ENCODE measurements around the gene RBMS1. TPM values are rescaled to one million over a fixed set of nuclear protein-coding genes. Genes with fewer than 3 reads are reported as not detected.

Gene RBMS1
- total RNA-seq, 1 experiment from 2014 or later = 65.4 TPM

GRCh38 chr2:160282063-160282580 lies 211.5 kb downstream of the RBMS1 start:
- BruUV-seq (replicated peaks) = no TSS peak
- POLR2A ChIA-PET = interaction anchor here (0.6 to 2.2 kb wide), 2 partner anchors 12 to 493 kb away, joined by 3 to 7 read pairs; no protein-coding TSS in a partner anchor
- CTCF ChIA-PET = interaction anchor here (0.7 to 2.8 kb wide), 5 partner anchors 30 to 172 kb away, joined by 3 to 7 read pairs (median 3); no protein-coding TSS in a partner anchor
- H3K36me3 Mint-ChIP-seq (ENCODE audit: insufficient read depth, unreplicated experiment) = peaks cover 68% of the 10 kb centered on the region
- no peak for DNase-seq (ENCODE audit: unreplicated experiment)
- intact Hi-C loops (cut with micrococcal nuclease) = no loop called here
- H3K9me3 Mint-ChIP-seq (ENCODE audit: unreplicated experiment) = no peaks in the 10 kb centered on the region
- no peak for TF ChIP-seq CTCF (IDR thresholded peaks at IDR 0.05; ENCODE audit: unreplicated experiment)
- no peaks in the 10 kb centered on the region for H3K27me3 Mint-ChIP-seq (ENCODE audit: insufficient read depth, unreplicated experiment)
- H3K4me1 Mint-ChIP-seq (ENCODE audit: insufficient read depth, unreplicated experiment) = peaks cover 15% of the 10 kb centered on the region
- H3K4me3 Mint-ChIP-seq (ENCODE audit: unreplicated experiment) = no peak overlapping the region
- no peak overlapping the region for H3K27ac Mint-ChIP-seq (ENCODE audit: low read depth, unreplicated experiment)

- Mint-ChIP-seq H3K4me3 (ENCODE audit: unreplicated experiment) (no peak overlapping the region), H3K4me1 (ENCODE audit: insufficient read depth, unreplicated experiment) (peaks cover 15% of the 10 kb centered on the region), H3K9me3 (ENCODE audit: unreplicated experiment) (no peaks in the 10 kb centered on the region), H3K27ac (ENCODE audit: low read depth, unreplicated experiment) (no peak overlapping the region), H3K27me3 (ENCODE audit: insufficient read depth, unreplicated experiment) (no peaks in the 10 kb centered on the region), H3K36me3 (ENCODE audit: insufficient read depth, unreplicated experiment) (peaks cover 65% of the 10 kb centered on the region)
- no TSS peak for BruUV-seq (replicated peaks)
- no peak for TF ChIP-seq CTCF (IDR thresholded peaks at IDR 0.05; ENCODE audit: unreplicated experiment)
- no peak for DNase-seq (ENCODE audit: unreplicated experiment)
- CTCF ChIA-PET = interaction anchor here (0.5 to 2.8 kb wide), 3 partner anchors 11 to 783 kb away, joined by 3 to 7 read pairs (median 3); no protein-coding TSS in a partner anchor
- intact Hi-C loops (cut with micrococcal nuclease) = no loop called here
- POLR2A ChIA-PET = interaction anchor here (2.2 kb wide), 1 partner anchor 13 kb away, joined by 7 read pairs; no protein-coding TSS in a partner anchor
Measured at GRCh38 chr2:160281213-160281612, 212.4 kb downstream of the RBMS1 start.

GRCh38 chr2:160279813-160280465 lies 213.7 kb downstream of the RBMS1 start:
- Mint-ChIP-seq H3K4me3 (ENCODE audit: unreplicated experiment) (no peak overlapping the region), H3K4me1 (ENCODE audit: insufficient read depth, unreplicated experiment) (peaks cover 15% of the 10 kb centered on the region), H3K27me3 (ENCODE audit: insufficient read depth, unreplicated experiment) (no peaks in the 10 kb centered on the region), H3K9me3 (ENCODE audit: unreplicated experiment) (no peaks in the 10 kb centered on the region), H3K27ac (ENCODE audit: low read depth, unreplicated experiment) (peak overlapping the region; percentile 13), H3K36me3 (ENCODE audit: insufficient read depth, unreplicated experiment) (peaks cover 65% of the 10 kb centered on the region)
- BruUV-seq (replicated peaks) = no TSS peak
- ChIA-PET POLR2A (interaction anchor here (0.7 to 0.9 kb wide), 3 partner anchors 15 to 715 kb away, joined by 3 read pairs; no protein-coding TSS in a partner anchor), CTCF (interaction anchor here (0.7 to 1.1 kb wide), 5 partner anchors 10 to 108 kb away, joined by 3 to 4 read pairs (median 3); no protein-coding TSS in a partner anchor)
- intact Hi-C loops (cut with micrococcal nuclease) = no loop called here
- TF ChIP-seq CTCF (IDR thresholded peaks at IDR 0.05; ENCODE audit: unreplicated experiment) = no peak
- DNase-seq (ENCODE audit: unreplicated experiment) = peak; percentile 49

GRCh38 chr2:160278879-160279177 lies 214.8 kb downstream of the RBMS1 start:
- no peaks in the 10 kb centered on the region for H3K9me3 Mint-ChIP-seq (ENCODE audit: unreplicated experiment)
- peak overlapping the region; percentile 78 for H3K27ac Mint-ChIP-seq (ENCODE audit: low read depth, unreplicated experiment)
- ChIA-PET POLR2A (interaction anchor here (0.7 to 1.3 kb wide), 3 partner anchors 15 to 274 kb away, joined by 3 to 5 read pairs (median 4); no protein-coding TSS in a partner anchor), CTCF (interaction anchor here (0.5 to 1.3 kb wide), 5 partner anchors 9 to 200 kb away, joined by 3 to 5 read pairs (median 4); no protein-coding TSS in a partner anchor)
- intact Hi-C loops (cut with micrococcal nuclease) = no loop called here
- H3K36me3 Mint-ChIP-seq (ENCODE audit: insufficient read depth, unreplicated experiment) = peaks cover 65% of the 10 kb centered on the region
- TF ChIP-seq CTCF (IDR thresholded peaks at IDR 0.05; ENCODE audit: unreplicated experiment) = peak; percentile 20
- H3K27me3 Mint-ChIP-seq (ENCODE audit: insufficient read depth, unreplicated experiment) = no peaks in the 10 kb centered on the region
- BruUV-seq (replicated peaks) = no TSS peak
- H3K4me1 Mint-ChIP-seq (ENCODE audit: insufficient read depth, unreplicated experiment) = peaks cover 15% of the 10 kb centered on the region
- H3K4me3 Mint-ChIP-seq (ENCODE audit: unreplicated experiment) = no peak overlapping the region
- peak; percentile 34 for DNase-seq (ENCODE audit: unreplicated experiment)
